Neural cell (in vitro differentiated cells): Measurements from ENCODE around the gene HCCS. TPM values are rescaled to one million over a fixed set of nuclear protein-coding genes. Genes with fewer than 3 reads are reported as not detected.

Experiments
- H2AFZ ChIP-seq: fragments of 200-600, 300-800 bp; sonication (generic), shearing (Covaris generic); 2 replicates; pipeline ENCODE4 v1.6.0; 2014; ENCODE audit warnings: low read depth, mild to moderate bottlenecking, antibody characterized with exemption, low read length, moderate library complexity
- H3F3A ChIP-seq: fragments of 200-600 bp; shearing (Covaris generic); 2 replicates; pipeline ENCODE4 v1.6.1; 2016; ENCODE audit warnings: mild to moderate bottlenecking, moderate library complexity, mixed read lengths, antibody characterized with exemption, low read length; ENCODE audit not compliant: insufficient read depth, poor library complexity, severe bottlenecking
- H3K27ac ChIP-seq: fragments of 200-600, 300-800 bp; sonication (generic), shearing (Covaris generic); 2 replicates; pipeline ENCODE4 v1.5.1; 2014; ENCODE audit warnings: mild to moderate bottlenecking, low read length, moderate library complexity
- H3K27me3 ChIP-seq: fragments of 300-800, 200-600 bp; sonication (generic), shearing (Covaris generic); 2 replicates; pipeline ENCODE4 v1.6.0; 2014; ENCODE audit warnings: mild to moderate bottlenecking, low read depth, low read length, moderate library complexity; ENCODE audit not compliant: insufficient read depth
- H3K36me3 ChIP-seq: fragments of 300-800, 200-600 bp; sonication (generic), shearing (Covaris generic); 2 replicates; pipeline ENCODE4 v1.5.1; 2014; ENCODE audit warnings: mild to moderate bottlenecking, antibody characterized with exemption, low read length, moderate library complexity; ENCODE audit not compliant: insufficient read depth
- H3K4me2 ChIP-seq: fragments of 300-800, 200-600 bp; sonication (generic), shearing (Covaris generic); 2 replicates; pipeline ENCODE4 v1.6.0; 2014; ENCODE audit warnings: mild to moderate bottlenecking, low read length
- H3K4me3 ChIP-seq: fragments of 300-800, 200-600 bp; sonication (generic), shearing (Covaris generic); 2 replicates; pipeline ENCODE4 v1.5.1; 2014; ENCODE audit warnings: mild to moderate bottlenecking, low read length, moderate library complexity
- H3K79me2 ChIP-seq: fragments of 200-600 bp; shearing (Covaris generic); replicated peaks from 2 replicates; pipeline ENCODE4 v1.6.0; 2014; ENCODE audit warnings: mild to moderate bottlenecking, low read length, moderate library complexity; ENCODE audit not compliant: insufficient read depth
- H3K9ac ChIP-seq: fragments of 300-800, 200-600 bp; sonication (generic), shearing (Covaris generic); 2 replicates; pipeline ENCODE4 v1.6.1; 2016; ENCODE audit warnings: mild to moderate bottlenecking, low read length, mixed read lengths
- H3K9me2 ChIP-seq: fragments of 200-600 bp; shearing (Covaris generic); 2 replicates; pipeline ENCODE4 v1.6.1; 2016; ENCODE audit warnings: mild to moderate bottlenecking, low read length, mixed read lengths; ENCODE audit not compliant: insufficient read depth
- H3K9me3 ChIP-seq: fragments of 200-600, 300-800 bp; sonication (generic), shearing (Covaris generic); 2 replicates; pipeline ENCODE4 v1.6.1; 2016; ENCODE audit warnings: mild to moderate bottlenecking, mixed run types, low read length, moderate library complexity, mixed read lengths
- H4K20me1 ChIP-seq: fragments of 200-600 bp; shearing (Covaris generic); 2 replicates; pipeline ENCODE4 v1.6.1; 2016; ENCODE audit warnings: mild to moderate bottlenecking, mixed run types; ENCODE audit not compliant: insufficient read depth
- CTCF ChIP-seq: fragments of 450-650 bp; IDR thresholded peaks from 2 replicates; pipeline ENCODE4 v1.5.1; 2014; ENCODE audit warnings: antibody characterized with exemption, mild to moderate bottlenecking, moderate library complexity; ENCODE audit not compliant: poor library complexity, severe bottlenecking
- EP300 ChIP-seq: fragments of 450-650 bp; conservative IDR thresholded peaks from 2 replicates; pipeline ENCODE4 v1.6.1; 2014; ENCODE audit warnings: antibody characterized with exemption, mild to moderate bottlenecking, moderate library complexity; ENCODE audit not compliant: poor library complexity, severe bottlenecking
- EZH2 ChIP-seq: fragments of 200-600, 300-800 bp; shearing (Covaris generic), sonication (generic); IDR thresholded peaks from 2 replicates; pipeline ENCODE4 v1.6.1; 2014; ENCODE audit warnings: antibody characterized with exemption, low read length, borderline replicate concordance, mild to moderate bottlenecking; ENCODE audit not compliant: insufficient read depth, poor library complexity, severe bottlenecking
- MXI1 ChIP-seq: fragments of 450-650 bp; conservative IDR thresholded peaks from 2 replicates; pipeline ENCODE4 v1.6.1; 2014; ENCODE audit warnings: antibody characterized with exemption, mild to moderate bottlenecking; ENCODE audit not compliant: poor library complexity, severe bottlenecking
- POLR2AphosphoS5 ChIP-seq: IDR thresholded peaks from 2 replicates; pipeline ENCODE4 v1.6.1; 2012
- RAD21 ChIP-seq: fragments of 450-650 bp; conservative IDR thresholded peaks from 2 replicates; pipeline ENCODE4 v1.6.1; 2014; ENCODE audit warnings: antibody characterized with exemption, mild to moderate bottlenecking, moderate library complexity
- REST ChIP-seq: IDR thresholded peaks from 2 replicates; pipeline ENCODE4 v1.6.1; 2012; ENCODE audit warnings: borderline replicate concordance
- SMC3 ChIP-seq: fragments of 450-650 bp; conservative IDR thresholded peaks from 2 replicates; pipeline ENCODE4 v1.6.1; 2014; ENCODE audit warnings: antibody characterized with exemption, mild to moderate bottlenecking, moderate library complexity; ENCODE audit not compliant: poor library complexity
- TAF1 ChIP-seq: IDR thresholded peaks from 2 replicates; pipeline ENCODE4 v1.6.1; 2012; ENCODE audit warnings: low read depth
- polyA plus RNA-seq: library from polyadenylated mRNA; depleted of rRNA; stranded (reverse); fragments of >200 nt; gene quantifications from 2 replicates; pipeline ENCODE4 v1.2.3, GENCODE V29; 2014

The HCCS gene
- polyA plus RNA-seq, 1 donor from 2014 or later = 17.6 TPM

- Histone ChIP-seq H4K20me1 (no peaks in the 10 kb centered on the region), H3K27ac (no peak overlapping the region), H3K36me3 (no peaks in the 10 kb centered on the region), H3F3A (no peaks in the 10 kb centered on the region), H3K79me2 (no peaks in the 10 kb centered on the region), H3K9ac (no peak overlapping the region), H3K27me3 (no peaks in the 10 kb centered on the region), H3K4me2 (no peak overlapping the region), H3K9me3 (no peaks in the 10 kb centered on the region), H3K4me3 (no peak overlapping the region), H3K9me2 (no peaks in the 10 kb centered on the region), H2AFZ (no peak overlapping the region)
- TF ChIP-seq POLR2AphosphoS5 (no peak), TAF1 (no peak), CTCF (no peak), MXI1 (no peak), EZH2 (no peak), SMC3 (no peak), EP300 (no peak), REST (no peak), RAD21 (no peak)
These were observed 53.3 kb downstream of the HCCS start for GRCh38 chrX:11164433-11164832.

- Histone ChIP-seq H3K36me3 (no peaks in the 10 kb centered on the region), H3K4me3 (no peak overlapping the region), H2AFZ (no peak overlapping the region), H4K20me1 (no peaks in the 10 kb centered on the region), H3K4me2 (no peak overlapping the region), H3K27ac (no peak overlapping the region), H3K9me2 (no peaks in the 10 kb centered on the region), H3K79me2 (no peaks in the 10 kb centered on the region), H3K27me3 (no peaks in the 10 kb centered on the region), H3K9ac (no peak overlapping the region), H3K9me3 (no peaks in the 10 kb centered on the region), H3F3A (no peaks in the 10 kb centered on the region)
- TF ChIP-seq CTCF (no peak), SMC3 (no peak), EP300 (no peak), MXI1 (no peak), TAF1 (no peak)
These were observed 60.8 kb downstream of the HCCS start for GRCh38 chrX:11171956-11172355.
